Activated CD4-positive, alpha-beta T cell treated with anti-CD3 and anti-CD28 coated beads for 4 hours (primary cell): ENCODE data around the gene FBXO47.
A peak's percentile ranks its signal among the peaks of the same experiment; 100 is the strongest.

Experiments used
- DNase-seq, 2 donors: peaks; one replicate each; pipeline ENCODE4 v3.0.0-alpha.2; 2020

FBXO47 gene

GRCh38 chr17:38967290-38967738 lies at the start of gene FBXO47:
Gene FBXO47 (minus strand): TSS chr17:38967403. CDS start chr17:38963025, 4,378 bp downstream.
- DNase-seq: peak; percentile 80 to 82

GRCh38 chr17:39016193-39017153 lies 49.3 kb upstream of the FBXO47 start:
- DNase-seq: no peak

GRCh38 chr17:39015546-39015935 lies 48.3 kb upstream of the FBXO47 start:
- no peak for DNase-seq

GRCh38 chr17:39014795-39015545 lies 47.8 kb upstream of the FBXO47 start:
- no peak for DNase-seq

GRCh38 chr17:39014044-39014794 lies 47.0 kb upstream of the FBXO47 start:
- DNase-seq: no peak

GRCh38 chr17:39012725-39013124 lies 45.5 kb upstream of the FBXO47 start:
- DNase-seq: no peak

GRCh38 chr17:39011907-39012468 lies 44.8 kb upstream of the FBXO47 start:
- no peak for DNase-seq

- no peak for DNase-seq
Measured at GRCh38 chr17:39009581-39010001, 42.4 kb upstream of the FBXO47 start.

GRCh38 chr17:39008633-39009032 lies 41.4 kb upstream of the FBXO47 start:
- DNase-seq: no peak

GRCh38 chr17:39002991-39003715 lies 36.0 kb upstream of the FBXO47 start:
- DNase-seq: peak; percentile 26 to 46

- DNase-seq: no peak
Measured at GRCh38 chr17:39001703-39002637, 34.8 kb upstream of the FBXO47 start.

GRCh38 chr17:39000021-39000601 lies 32.9 kb upstream of the FBXO47 start:
- no peak for DNase-seq

GRCh38 chr17:38996660-38997337 lies 29.6 kb upstream of the FBXO47 start:
- no peak for DNase-seq

GRCh38 chr17:38994026-38994425 lies 26.8 kb upstream of the FBXO47 start:
- no peak for DNase-seq

- no peak for DNase-seq
Measured at GRCh38 chr17:38984666-38985065, 17.5 kb upstream of the FBXO47 start.

- DNase-seq: peak; percentile 41 to 54
Measured at GRCh38 chr17:38982858-38983746, 15.9 kb upstream of the FBXO47 start.

GRCh38 chr17:38981636-38982035 lies 14.4 kb upstream of the FBXO47 start:
- no peak for DNase-seq

GRCh38 chr17:38980490-38981217 lies 13.5 kb upstream of the FBXO47 start:
- no peak for DNase-seq
